Natural killer cell treated with Interleukin-12 subunit alpha and Interleukin-12 subunit beta and Interleukin-15 and Interleukin-18, amount 100 ng/mL, for 72 hours (primary cell): ENCODE results near the gene PRIMA1. TPM values are rescaled to one million over a fixed set of nuclear protein-coding genes. Genes with fewer than 3 reads are reported as not detected.

Experiments used
- total RNA-seq, 2 donors: library from RNA; stranded (reverse); gene quantifications; one replicate each; pipeline ENCODE4 v1.2.3, GENCODE V29; 2022

PRIMA1 gene
- total RNA-seq, 2 donors from 2014 or later: not detected

Other genes starting within 250 kb of the PRIMA1 start
- gene FAM181A, start 138.9 kb upstream of the PRIMA1 start, total RNA-seq: not detected
- gene ASB2, start 188.1 kb upstream of the PRIMA1 start, total RNA-seq: 10 to 100 TPM; 12.3 to 55.1 TPM
- gene CCDC197, start 208.8 kb upstream of the PRIMA1 start, total RNA-seq: not detected
- gene OTUB2, start 237.9 kb upstream of the PRIMA1 start, total RNA-seq: under 1 TPM; 0.14 to 0.22 TPM